Measurements from ENCODE around the gene ADCK2.
"Not testable (repeated sequence)": the region's sequence is repeated elsewhere in the genome, so short reads cannot be mapped to it uniquely, and the experiment has no call there.

ADCK2 gene

DNA sequence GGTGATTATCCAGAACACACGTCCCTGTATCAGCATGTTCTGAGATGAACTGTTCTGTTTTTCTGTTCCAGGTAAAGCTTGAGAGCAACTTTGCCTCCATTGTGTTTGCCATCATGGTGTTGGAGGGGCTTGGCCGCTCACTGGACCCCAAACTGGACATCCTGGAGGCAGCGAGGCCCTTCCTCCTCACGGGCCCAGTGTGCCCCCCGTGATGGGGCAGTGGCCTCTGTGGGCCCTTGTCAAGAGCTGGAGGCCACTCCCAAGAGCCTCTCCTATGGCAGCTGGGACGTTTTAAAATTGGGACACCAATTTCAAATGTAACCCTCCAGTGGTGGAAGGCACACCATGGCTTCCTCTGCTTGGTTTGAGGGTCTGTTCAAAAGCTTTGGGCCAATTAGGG is 21.8 kb downstream of the ADCK2 start:
- Histone ChIP-seq H3K27ac (ENCODE audit: low read depth, low read length) (no peak overlapping the region), H3K4me3 (ENCODE audit: low read length) (no peak overlapping the region)

DNA sequence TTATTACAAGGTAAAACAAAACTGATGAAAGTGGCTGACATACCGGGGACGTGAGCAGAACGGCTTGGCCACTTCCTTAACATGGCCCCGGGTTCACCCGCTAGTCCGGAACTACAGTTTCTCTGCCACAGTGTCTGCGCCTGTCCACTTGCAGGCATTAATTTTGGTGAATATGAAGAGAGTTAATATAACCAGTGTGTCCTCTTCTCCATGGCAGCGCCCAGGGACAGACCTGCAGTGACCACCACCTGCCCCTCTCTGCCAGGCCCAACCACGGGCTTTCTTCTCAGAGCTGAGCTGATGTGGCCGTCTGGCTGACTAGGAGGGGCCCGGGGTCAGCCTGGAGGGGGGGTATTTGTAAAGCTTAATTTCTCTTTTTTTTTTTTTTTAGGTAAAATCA is 22.6 kb downstream of the ADCK2 start:
- H3K27me3 ChIP-seq (ENCODE audit: control insufficient read depth, insufficient read depth, low read length) = no peaks in the 10 kb centered on the region
- peaks cover 13% of the 10 kb centered on the region for H3K4me1 ChIP-seq (ENCODE audit: control insufficient read depth, insufficient read depth, low read length)
- no peak overlapping the region for H3K4me3 ChIP-seq (ENCODE audit: low read length)
- peaks cover 8% of the 10 kb centered on the region for H3K36me3 ChIP-seq (ENCODE audit: control insufficient read depth, insufficient read depth, low read length)
- H3K27ac ChIP-seq (ENCODE audit: low read depth, low read length) = peak overlapping the region; percentile 98
- no peak overlapping the region for H3K9ac ChIP-seq (ENCODE audit: low read length)

More for the DNA sequence above, 21.8 kb downstream of the ADCK2 start:
- Histone ChIP-seq H3K36me3 (ENCODE audit: control insufficient read depth, insufficient read depth, low read length) (peaks cover 8% of the 10 kb centered on the region), H3K4me1 (ENCODE audit: control insufficient read depth, insufficient read depth, low read length) (peaks cover 13% of the 10 kb centered on the region), H3K9ac (ENCODE audit: low read length) (no peak overlapping the region), H3K27me3 (ENCODE audit: control insufficient read depth, insufficient read depth, low read length) (no peaks in the 10 kb centered on the region)

DNA sequence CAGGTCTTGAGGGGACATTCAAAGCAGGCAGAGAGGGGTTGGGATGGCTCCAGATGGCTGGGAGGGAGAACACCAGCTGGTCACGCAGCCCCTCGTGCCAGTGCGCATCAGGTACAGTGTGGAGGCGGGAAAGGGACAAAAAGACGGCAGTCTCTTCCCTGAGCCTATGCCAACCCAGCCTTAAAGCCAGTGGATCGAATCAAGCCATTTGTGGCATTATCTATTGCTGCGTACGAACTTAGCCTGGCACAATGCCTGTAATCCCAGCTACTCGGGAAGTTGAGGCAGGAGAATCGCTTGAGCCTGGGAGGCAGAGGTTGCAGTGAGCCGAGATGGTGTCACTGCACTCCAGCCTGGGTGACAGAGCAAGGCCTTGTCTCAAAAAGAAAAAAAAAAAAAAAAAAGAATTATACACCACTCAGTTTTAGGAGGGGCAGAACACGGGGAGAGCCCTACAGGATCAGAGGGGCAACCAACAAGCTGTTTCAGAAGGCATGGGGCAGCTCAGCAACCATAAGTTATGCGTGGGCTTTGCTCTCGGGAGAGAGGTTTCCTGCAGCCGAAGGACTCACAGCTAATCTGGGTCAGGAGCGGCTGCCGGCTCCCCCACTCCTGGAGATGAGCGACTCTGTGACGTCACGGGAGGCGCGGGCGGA is 23.4 kb downstream of the ADCK2 start:
- Histone ChIP-seq H3K4me1 (ENCODE audit: control insufficient read depth, insufficient read depth, low read length) (peaks cover 13% of the 10 kb centered on the region), H3K36me3 (ENCODE audit: control insufficient read depth, insufficient read depth, low read length) (peaks cover 8% of the 10 kb centered on the region), H3K27me3 (ENCODE audit: control insufficient read depth, insufficient read depth, low read length) (no peaks in the 10 kb centered on the region), H3K9ac (ENCODE audit: low read length) (peak overlapping the region; percentile 86), H3K27ac (ENCODE audit: low read depth, low read length) (peak overlapping the region; percentile 98), H3K4me3 (ENCODE audit: low read length) (peak overlapping the region; percentile 85)

DNA sequence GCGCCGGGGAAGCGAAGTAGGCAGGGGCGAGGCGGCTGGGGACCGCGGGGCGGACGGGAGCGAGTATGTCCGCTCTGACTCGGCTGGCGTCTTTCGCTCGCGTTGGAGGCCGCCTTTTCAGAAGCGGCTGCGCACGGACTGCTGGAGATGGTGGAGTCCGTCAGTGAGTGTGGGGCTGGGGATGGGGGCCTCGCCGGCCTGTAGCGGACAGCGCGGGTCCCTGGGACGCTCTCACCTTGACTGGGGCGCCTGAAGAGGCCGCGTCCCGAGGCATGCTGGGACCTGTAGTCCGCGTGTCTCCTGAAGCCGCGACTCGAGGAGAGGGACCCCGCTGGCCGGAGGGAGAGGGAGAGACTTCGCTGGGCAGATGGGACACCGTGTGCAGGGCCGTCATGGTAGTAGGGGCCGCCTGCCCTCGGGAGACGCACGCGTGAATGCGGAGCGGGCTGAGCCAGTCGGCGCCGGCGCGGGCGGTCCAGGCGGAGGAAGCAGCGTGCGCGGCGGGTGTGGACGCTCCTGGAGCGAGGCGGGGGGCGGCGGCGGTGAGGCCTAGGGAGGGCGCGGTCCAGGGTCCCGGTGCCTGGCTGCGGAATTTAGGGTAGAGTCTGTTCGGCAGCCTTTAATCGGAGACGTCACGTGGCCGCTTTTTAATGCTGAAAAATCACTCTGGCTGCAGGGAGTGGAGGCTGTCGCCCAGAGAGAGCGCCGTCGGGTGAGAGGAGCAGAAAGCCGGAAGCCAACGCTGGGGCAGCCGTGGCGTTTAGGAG is 24.1 kb downstream of the ADCK2 start, which contains the start of gene NDUFB2:
Gene NDUFB2 (plus strand): TSS at position 29 of the 767 bp plus-strand sequence. CDS start 37 bp downstream, at position 66.
- Histone ChIP-seq H3K27me3 (ENCODE audit: control insufficient read depth, insufficient read depth, low read length) (no peaks in the 10 kb centered on the region), H3K4me3 (ENCODE audit: low read length) (peak within 1 kb of the TSS; percentile 85)

DNA sequence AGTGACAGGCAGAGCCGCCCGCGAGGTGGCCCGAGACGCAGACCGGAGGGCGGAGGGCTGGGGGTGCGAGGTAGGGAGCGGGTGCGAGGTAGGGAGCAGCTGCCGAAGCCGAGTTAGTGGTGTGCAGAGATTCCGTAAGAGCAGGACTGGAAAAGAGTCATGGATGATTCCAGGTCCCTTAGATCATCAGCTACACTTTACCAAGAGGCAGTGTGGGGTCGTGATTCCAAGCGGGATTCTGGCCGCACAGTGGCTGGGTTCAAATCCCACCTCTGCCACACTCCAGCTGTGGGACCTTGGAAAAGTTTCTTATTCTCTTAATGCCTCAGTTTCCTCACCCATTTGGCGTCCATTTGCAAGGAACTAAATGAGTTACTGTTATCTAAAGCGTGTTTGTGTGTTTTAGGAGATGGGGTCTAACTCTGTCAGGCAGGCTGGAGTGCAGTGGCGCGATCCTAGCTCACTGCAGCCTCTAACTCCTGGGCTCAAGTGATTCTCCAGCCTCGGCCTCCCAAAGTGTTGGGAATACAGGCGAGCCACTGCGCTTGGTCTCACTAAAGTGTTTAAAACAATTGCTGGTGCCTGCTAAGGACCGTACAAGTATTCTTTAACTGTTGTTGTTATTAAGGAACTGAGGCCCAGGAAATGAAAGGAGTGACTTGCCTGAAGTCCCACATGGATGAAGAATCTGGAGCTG is 24.9 kb downstream of the ADCK2 start:
- Histone ChIP-seq H3K4me1 (ENCODE audit: control insufficient read depth, insufficient read depth, low read length) (peaks cover 13% of the 10 kb centered on the region), H3K4me3 (ENCODE audit: low read length) (peak overlapping the region; percentile 85), H3K36me3 (ENCODE audit: control insufficient read depth, insufficient read depth, low read length) (no peaks in the 10 kb centered on the region), H3K27ac (ENCODE audit: low read depth, low read length) (peak overlapping the region; percentile 98), H3K9ac (ENCODE audit: low read length) (peak overlapping the region; percentile 86), H3K27me3 (ENCODE audit: control insufficient read depth, insufficient read depth, low read length) (no peaks in the 10 kb centered on the region)

More for the DNA sequence above, 24.1 kb downstream of the ADCK2 start, which contains the start of gene NDUFB2:
- Histone ChIP-seq H3K9ac (ENCODE audit: low read length) (peak within 1 kb of the TSS; percentile 86), H3K36me3 (ENCODE audit: control insufficient read depth, insufficient read depth, low read length) (peaks cover 2% of the 10 kb centered on the region), H3K27ac (ENCODE audit: low read depth, low read length) (peak within 1 kb of the TSS; percentile 98), H3K4me1 (ENCODE audit: control insufficient read depth, insufficient read depth, low read length) (peaks cover 13% of the 10 kb centered on the region)

DNA sequence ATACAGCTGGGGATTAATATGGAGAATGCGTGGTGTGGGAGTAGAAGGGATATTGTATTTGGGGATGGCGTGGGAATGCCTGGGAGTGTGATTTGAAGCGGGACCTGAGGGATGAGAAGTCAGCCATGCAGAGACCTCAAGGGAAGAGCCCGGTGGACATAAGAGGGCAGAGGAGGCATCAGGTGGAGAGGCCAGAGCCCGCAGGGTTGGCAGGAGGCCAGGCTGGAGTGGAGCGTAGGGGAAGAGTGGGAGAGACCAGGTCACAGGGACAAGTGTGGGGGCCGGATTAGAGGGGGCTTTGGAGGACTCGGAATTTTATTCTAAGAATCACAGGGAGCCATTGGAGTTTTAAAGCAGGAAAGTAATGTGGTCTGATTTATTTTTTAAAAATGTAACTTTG is 25.7 kb downstream of the ADCK2 start:
- Histone ChIP-seq H3K4me1 (ENCODE audit: control insufficient read depth, insufficient read depth, low read length) (peaks cover 13% of the 10 kb centered on the region), H3K9ac (ENCODE audit: low read length) (no peak overlapping the region), H3K4me3 (ENCODE audit: low read length) (no peak overlapping the region), H3K36me3 (ENCODE audit: control insufficient read depth, insufficient read depth, low read length) (no peaks in the 10 kb centered on the region), H3K27ac (ENCODE audit: low read depth, low read length) (no peak overlapping the region), H3K27me3 (ENCODE audit: control insufficient read depth, insufficient read depth, low read length) (no peaks in the 10 kb centered on the region)

DNA sequence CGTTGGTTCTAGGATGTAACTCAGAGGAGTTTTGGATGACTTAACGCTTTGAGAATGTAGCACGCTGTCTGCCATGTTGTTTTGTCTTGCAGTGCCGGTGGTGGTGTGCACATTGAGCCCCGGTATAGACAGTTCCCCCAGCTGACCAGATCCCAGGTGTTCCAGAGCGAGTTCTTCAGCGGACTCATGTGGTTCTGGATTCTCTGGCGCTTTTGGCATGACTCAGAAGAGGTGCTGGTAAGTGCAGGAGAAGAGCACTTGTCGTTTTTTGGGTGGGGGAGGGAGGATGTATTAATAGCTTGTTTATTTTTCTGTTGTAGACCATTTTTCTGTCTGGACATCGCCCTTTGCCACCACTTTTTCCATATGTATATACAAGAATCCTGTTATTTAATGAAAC is 30.0 kb downstream of the ADCK2 start:
- Histone ChIP-seq H3K36me3 (ENCODE audit: control insufficient read depth, insufficient read depth, low read length) (peaks cover 4% of the 10 kb centered on the region), H3K27ac (ENCODE audit: low read depth, low read length) (no peak overlapping the region), H3K4me1 (ENCODE audit: control insufficient read depth, insufficient read depth, low read length) (peaks cover 4% of the 10 kb centered on the region), H3K4me3 (ENCODE audit: low read length) (no peak overlapping the region), H3K9ac (ENCODE audit: low read length) (no peak overlapping the region), H3K27me3 (ENCODE audit: control insufficient read depth, insufficient read depth, low read length) (no peaks in the 10 kb centered on the region)

DNA sequence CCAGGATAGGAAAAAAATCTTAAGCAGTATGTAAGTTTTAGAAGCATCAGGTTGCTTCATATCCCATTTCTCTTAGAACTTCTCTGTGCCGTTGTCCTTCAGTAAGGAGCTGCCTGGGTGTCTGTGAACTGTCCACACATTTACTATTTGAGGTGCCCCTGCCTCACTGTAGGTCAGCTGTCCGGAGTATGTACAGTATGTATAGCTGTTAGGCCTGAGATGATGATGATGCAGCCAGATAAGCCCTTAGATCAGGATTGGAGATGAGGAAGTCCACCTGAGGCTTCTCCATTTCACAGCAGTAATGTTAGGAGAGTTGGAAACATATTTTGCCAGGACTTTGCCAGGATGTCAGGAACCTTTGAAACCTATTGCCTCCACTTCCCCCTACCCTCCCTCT is 31.5 kb downstream of the ADCK2 start:
- H3K27me3 ChIP-seq (ENCODE audit: control insufficient read depth, insufficient read depth, low read length) = no peaks in the 10 kb centered on the region
- H3K9ac ChIP-seq (ENCODE audit: low read length) = no peak overlapping the region
- H3K4me1 ChIP-seq (ENCODE audit: control insufficient read depth, insufficient read depth, low read length) = no peaks in the 10 kb centered on the region
- no peak overlapping the region for H3K4me3 ChIP-seq (ENCODE audit: low read length)
- H3K36me3 ChIP-seq (ENCODE audit: control insufficient read depth, insufficient read depth, low read length) = peaks cover 4% of the 10 kb centered on the region
- no peak overlapping the region for H3K27ac ChIP-seq (ENCODE audit: low read depth, low read length)

DNA sequence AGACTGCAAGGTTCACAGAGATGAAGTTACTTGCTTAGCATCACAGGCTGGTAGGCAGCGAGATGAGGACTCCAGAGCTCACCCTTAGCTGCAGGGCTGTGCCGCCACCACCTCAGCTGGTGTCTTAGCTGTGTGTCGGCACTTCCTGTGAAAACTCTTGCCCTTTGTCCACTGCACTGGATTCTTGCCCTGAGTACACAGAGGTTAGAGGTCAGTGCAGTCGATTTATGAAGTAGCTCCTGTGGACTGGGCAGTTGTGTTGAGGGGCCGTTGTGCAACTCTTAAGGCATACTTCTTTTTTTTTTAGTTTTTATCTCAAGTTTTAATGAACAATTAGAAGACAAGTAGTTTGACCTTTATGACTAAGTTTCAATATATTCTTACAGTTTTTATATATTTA is 34.4 kb downstream of the ADCK2 start:
- Histone ChIP-seq H3K27ac (ENCODE audit: low read depth, low read length) (no peak overlapping the region), H3K4me3 (ENCODE audit: low read length) (no peak overlapping the region), H3K27me3 (ENCODE audit: control insufficient read depth, insufficient read depth, low read length) (no peaks in the 10 kb centered on the region), H3K4me1 (ENCODE audit: control insufficient read depth, insufficient read depth, low read length) (no peaks in the 10 kb centered on the region), H3K9ac (ENCODE audit: low read length) (no peak overlapping the region), H3K36me3 (ENCODE audit: control insufficient read depth, insufficient read depth, low read length) (peaks cover 4% of the 10 kb centered on the region)

DNA sequence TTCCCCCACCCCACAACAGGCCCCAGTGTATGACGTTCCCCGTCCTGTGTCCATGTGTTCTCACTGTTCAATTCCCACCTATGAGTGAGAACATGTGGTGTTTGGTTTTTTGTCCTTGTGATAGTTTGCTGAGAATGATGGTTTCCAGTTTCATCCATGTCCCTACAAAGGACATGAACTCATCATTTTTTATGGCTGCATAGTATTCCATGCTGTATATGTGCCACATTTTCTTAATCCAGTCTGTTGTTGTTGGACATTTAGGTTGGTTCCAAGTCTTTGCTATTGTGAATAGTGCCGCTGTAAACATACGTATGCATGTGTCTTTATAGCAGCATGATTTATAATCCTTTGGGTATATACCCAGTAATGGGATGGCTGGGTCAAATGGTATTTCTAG is 36.0 kb downstream of the ADCK2 start:
- H3K4me1 ChIP-seq (ENCODE audit: control insufficient read depth, insufficient read depth, low read length); H3K36me3 ChIP-seq (ENCODE audit: control insufficient read depth, insufficient read depth, low read length); H3K27me3 ChIP-seq (ENCODE audit: control insufficient read depth, insufficient read depth, low read length); H3K27ac ChIP-seq (ENCODE audit: low read depth, low read length); H3K4me3 ChIP-seq (ENCODE audit: low read length); H3K9ac ChIP-seq (ENCODE audit: low read length): not testable (repeated sequence)

DNA sequence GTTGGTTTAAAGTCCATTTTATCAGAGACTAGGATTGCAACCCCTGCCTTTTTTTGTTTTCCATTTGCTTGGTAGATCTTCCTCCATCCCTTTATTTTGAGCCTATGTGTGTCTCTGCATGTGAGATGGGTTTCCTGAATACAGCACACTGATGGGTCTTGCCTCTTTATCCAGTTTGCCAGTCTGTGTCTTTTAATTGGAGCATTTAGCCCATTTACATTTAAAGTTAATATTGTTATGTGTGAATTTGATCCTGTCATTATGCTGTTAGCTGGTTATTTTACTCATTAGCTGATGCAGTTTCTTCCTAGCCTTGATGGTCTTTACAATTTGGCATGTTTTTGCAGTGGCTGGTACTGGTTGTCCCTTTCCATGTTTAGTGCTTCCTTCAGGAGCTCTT is 39.6 kb downstream of the ADCK2 start:
- H3K4me1 ChIP-seq (ENCODE audit: control insufficient read depth, insufficient read depth, low read length); H3K4me3 ChIP-seq (ENCODE audit: low read length); H3K27me3 ChIP-seq (ENCODE audit: control insufficient read depth, insufficient read depth, low read length); H3K36me3 ChIP-seq (ENCODE audit: control insufficient read depth, insufficient read depth, low read length); H3K9ac ChIP-seq (ENCODE audit: low read length); H3K27ac ChIP-seq (ENCODE audit: low read depth, low read length): not testable (repeated sequence)

DNA sequence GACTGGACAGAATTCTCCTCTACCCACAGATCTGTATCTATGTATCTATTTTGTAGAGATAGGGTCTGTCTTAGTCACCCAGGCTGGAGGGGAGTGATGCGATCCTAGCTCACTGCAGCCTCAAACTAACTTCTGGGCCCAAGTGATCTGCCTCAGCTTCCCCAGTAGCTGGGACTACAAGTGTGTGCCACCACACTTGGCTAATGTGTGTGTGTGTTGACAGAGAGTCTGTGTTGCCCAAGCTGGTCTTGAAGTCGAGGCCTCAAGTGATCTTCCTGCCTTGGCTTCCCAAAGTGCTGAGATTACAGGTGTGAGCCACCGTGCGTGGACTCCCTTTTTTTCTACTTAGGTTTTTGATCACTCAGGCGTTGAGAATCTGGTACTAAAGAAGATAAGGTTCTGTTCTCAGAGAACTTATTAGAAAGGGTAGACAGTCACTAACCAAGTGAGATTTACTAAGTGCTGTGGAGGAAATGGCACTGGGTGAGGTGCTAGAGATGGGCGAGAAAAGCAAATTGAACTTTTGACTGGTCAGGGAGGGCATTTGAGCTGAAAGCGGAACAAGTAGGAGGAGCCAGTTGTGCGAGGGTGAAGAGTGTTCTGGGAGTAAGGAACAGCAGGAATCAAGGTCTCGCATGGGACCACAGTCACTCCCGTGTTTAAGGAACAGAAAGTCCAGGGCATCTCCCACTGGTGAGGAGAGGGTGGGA is 41.7 kb downstream of the ADCK2 start:
- Histone ChIP-seq H3K27me3 (ENCODE audit: control insufficient read depth, insufficient read depth, low read length) (no peaks in the 10 kb centered on the region), H3K4me1 (ENCODE audit: control insufficient read depth, insufficient read depth, low read length) (no peaks in the 10 kb centered on the region), H3K4me3 (ENCODE audit: low read length) (no peak overlapping the region), H3K36me3 (ENCODE audit: control insufficient read depth, insufficient read depth, low read length) (no peaks in the 10 kb centered on the region), H3K27ac (ENCODE audit: low read depth, low read length) (no peak overlapping the region), H3K9ac (ENCODE audit: low read length) (no peak overlapping the region)

Measured in rectal smooth muscle tissue (tissue), 1 donor.